MV-4-11 (cell line): Measurements from ENCODE around the gene ZCCHC3.
A peak's percentile ranks its signal among the peaks of the same experiment; 100 is the strongest.
"Not testable (repeated sequence)": the region's sequence is repeated elsewhere in the genome, so short reads cannot be mapped to it uniquely, and the experiment has no call there.

Experiments
- DNase-seq: peaks from one replicate; lab custom pipeline; 2025; lab: John Stamatoyannopoulos, UW

The ZCCHC3 gene

GRCh38 chr20:297098-297924 is at the start of gene ZCCHC3:
ZCCHC3 (plus strand) TSS chr20:297570; CDS start chr20:297587, 17 bp downstream.
- DNase-seq, result peak; percentile 93

- DNase-seq, result no peak
Measured at GRCh38 chr20:251354-251753, 46.0 kb upstream of the ZCCHC3 start.

GRCh38 chr20:252801-253200 is 44.6 kb upstream of the ZCCHC3 start:
- DNase-seq, result no peak

- not testable (repeated sequence) for DNase-seq
Measured at GRCh38 chr20:253447-253846, 43.9 kb upstream of the ZCCHC3 start.

- no peak for DNase-seq
Measured at GRCh38 chr20:257419-257818, 40.0 kb upstream of the ZCCHC3 start, which contains the start of gene DEFB132. DEFB132 (plus strand) TSS chr20:257724; CDS start chr20:257779, 55 bp downstream.

- no peak for DNase-seq
Measured at GRCh38 chr20:258269-258858, 39.0 kb upstream of the ZCCHC3 start.

- DNase-seq, result no peak
Measured at GRCh38 chr20:258963-259362, 38.4 kb upstream of the ZCCHC3 start.

- DNase-seq, result no peak
Measured at GRCh38 chr20:259981-260380, 37.4 kb upstream of the ZCCHC3 start.

GRCh38 chr20:263701-264100 is 33.7 kb upstream of the ZCCHC3 start:
- DNase-seq, result no peak

GRCh38 chr20:266596-267562 is 30.5 kb upstream of the ZCCHC3 start:
- peak; percentile 73 for DNase-seq

GRCh38 chr20:270517-270916 is 26.9 kb upstream of the ZCCHC3 start:
- no peak for DNase-seq

GRCh38 chr20:271069-271468 is 26.3 kb upstream of the ZCCHC3 start:
- no peak for DNase-seq

GRCh38 chr20:271528-271927 is 25.8 kb upstream of the ZCCHC3 start:
- DNase-seq, result no peak

GRCh38 chr20:272718-273117 is 24.7 kb upstream of the ZCCHC3 start:
- no peak for DNase-seq

GRCh38 chr20:273884-274283 is 23.5 kb upstream of the ZCCHC3 start:
- DNase-seq, result no peak

- no peak for DNase-seq
Measured at GRCh38 chr20:275791-276190, 21.6 kb upstream of the ZCCHC3 start.

- no peak for DNase-seq
Measured at GRCh38 chr20:276620-277495, 20.5 kb upstream of the ZCCHC3 start.

- no peak for DNase-seq
Measured at GRCh38 chr20:277496-277781, 19.9 kb upstream of the ZCCHC3 start.

GRCh38 chr20:278181-278580 is 19.2 kb upstream of the ZCCHC3 start:
- no peak for DNase-seq

GRCh38 chr20:278607-279571 is 18.5 kb upstream of the ZCCHC3 start:
- no peak for DNase-seq
